Measurements from ENCODE around the gene FCER2.
"Not testable (repeated sequence)": the region's sequence is repeated elsewhere in the genome, so short reads cannot be mapped to it uniquely, and the experiment has no call there.

Gene FCER2

GRCh38 chr19:7648265-7649014 lies 53.5 kb downstream of the FCER2 start:
- H3K36me3 Mint-ChIP-seq (ENCODE audit: low read depth) = no peaks in the 10 kb centered on the region
- TF ChIP-seq, protein P1, sequence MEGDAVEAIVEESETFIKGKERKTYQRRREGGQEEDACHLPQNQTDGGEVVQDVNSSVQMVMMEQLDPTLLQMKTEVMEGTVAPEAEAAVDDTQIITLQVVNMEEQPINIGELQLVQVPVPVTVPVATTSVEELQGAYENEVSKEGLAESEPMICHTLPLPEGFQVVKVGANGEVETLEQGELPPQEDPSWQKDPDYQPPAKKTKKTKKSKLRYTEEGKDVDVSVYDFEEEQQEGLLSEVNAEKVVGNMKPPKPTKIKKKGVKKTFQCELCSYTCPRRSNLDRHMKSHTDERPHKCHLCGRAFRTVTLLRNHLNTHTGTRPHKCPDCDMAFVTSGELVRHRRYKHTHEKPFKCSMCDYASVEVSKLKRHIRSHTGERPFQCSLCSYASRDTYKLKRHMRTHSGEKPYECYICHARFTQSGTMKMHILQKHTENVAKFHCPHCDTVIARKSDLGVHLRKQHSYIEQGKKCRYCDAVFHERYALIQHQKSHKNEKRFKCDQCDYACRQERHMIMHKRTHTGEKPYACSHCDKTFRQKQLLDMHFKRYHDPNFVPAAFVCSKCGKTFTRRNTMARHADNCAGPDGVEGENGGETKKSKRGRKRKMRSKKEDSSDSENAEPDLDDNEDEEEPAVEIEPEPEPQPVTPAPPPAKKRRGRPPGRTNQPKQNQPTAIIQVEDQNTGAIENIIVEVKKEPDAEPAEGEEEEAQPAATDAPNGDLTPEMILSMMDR (IDR thresholded peaks at IDR 0.05; ENCODE audit: unreplicated experiment in 3 of 3) = no peak
- H3K4me1 Mint-ChIP-seq = peaks cover 10% of the 10 kb centered on the region

DNA sequence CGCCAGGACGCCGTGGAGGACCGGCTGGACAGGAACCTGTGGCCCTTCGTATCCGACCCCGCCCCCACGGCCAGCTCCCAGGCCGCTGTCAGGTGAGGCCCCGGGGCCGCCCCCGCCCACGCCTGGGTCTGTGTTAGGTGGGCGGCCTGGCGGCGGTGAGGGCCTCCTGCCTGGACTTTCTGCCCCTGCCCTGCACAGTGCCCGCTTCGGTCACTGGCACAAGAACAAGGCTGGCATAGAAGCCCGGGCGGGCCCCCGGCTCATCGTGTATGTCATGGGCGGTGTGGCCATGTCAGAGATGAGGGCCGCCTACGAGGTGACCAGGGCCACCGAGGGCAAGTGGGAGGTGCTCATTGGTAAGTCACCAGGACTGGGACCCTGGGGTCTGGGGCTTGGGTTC lies 54.8 kb downstream of the FCER2 start:
- H3K9me3 Mint-ChIP-seq = no peaks in the 10 kb centered on the region
- TF ChIP-seq, protein P1 (IDR thresholded peaks at IDR 0.05; ENCODE audit: unreplicated experiment in 3 of 3) = no peak
- H3K36me3 Mint-ChIP-seq (ENCODE audit: low read depth) = no peaks in the 10 kb centered on the region
- H3K4me3 Mint-ChIP-seq = no peak overlapping the region
- H3K27me3 Mint-ChIP-seq (ENCODE audit: low read depth) = peaks cover 8% of the 10 kb centered on the region
- no peak overlapping the region for H3K27ac Mint-ChIP-seq
- H3K4me1 Mint-ChIP-seq = peaks cover 3% of the 10 kb centered on the region

More at GRCh38 chr19:7648265-7649014, 53.5 kb downstream of the FCER2 start:
- H3K4me3 Mint-ChIP-seq = no peak overlapping the region
- H3K27me3 Mint-ChIP-seq (ENCODE audit: low read depth) = peaks cover 17% of the 10 kb centered on the region
- no peak overlapping the region for H3K27ac Mint-ChIP-seq
- H3K9me3 Mint-ChIP-seq = no peaks in the 10 kb centered on the region

DNA sequence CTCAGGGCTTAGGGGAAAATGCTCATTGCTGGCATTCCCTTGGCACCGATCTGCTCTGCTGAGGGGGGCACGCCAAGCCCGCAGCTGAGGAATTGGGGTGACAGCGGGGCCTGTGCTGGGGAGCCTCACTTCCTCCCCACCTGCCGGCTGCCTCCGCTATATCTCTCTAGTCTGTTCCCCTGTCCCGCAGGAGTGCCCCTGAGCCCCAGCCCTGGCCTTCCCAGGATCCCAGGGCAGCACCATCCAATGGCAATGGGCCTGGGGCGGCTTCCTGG lies 55.6 kb downstream of the FCER2 start:
- H3K36me3 Mint-ChIP-seq (ENCODE audit: low read depth) = no peaks in the 10 kb centered on the region
- no peak overlapping the region for H3K4me3 Mint-ChIP-seq
- peaks cover 4% of the 10 kb centered on the region for H3K27me3 Mint-ChIP-seq (ENCODE audit: low read depth)
- TF ChIP-seq, protein P1 (IDR thresholded peaks at IDR 0.05; ENCODE audit: unreplicated experiment in 3 of 3) = no peak
- H3K27ac Mint-ChIP-seq = no peak overlapping the region
- H3K9me3 Mint-ChIP-seq = no peaks in the 10 kb centered on the region
- no peaks in the 10 kb centered on the region for H3K4me1 Mint-ChIP-seq

GRCh38 chr19:7645656-7646425 lies 56.1 kb downstream of the FCER2 start:
- Mint-ChIP-seq H3K27ac (no peak overlapping the region), H3K9me3 (no peaks in the 10 kb centered on the region), H3K36me3 (ENCODE audit: low read depth) (no peaks in the 10 kb centered on the region), H3K27me3 (ENCODE audit: low read depth) (peaks cover 4% of the 10 kb centered on the region), H3K4me3 (no peak overlapping the region), H3K4me1 (no peaks in the 10 kb centered on the region)
- TF ChIP-seq, protein P1 (IDR thresholded peaks at IDR 0.05; ENCODE audit: unreplicated experiment in 3 of 3) = no peak

DNA sequence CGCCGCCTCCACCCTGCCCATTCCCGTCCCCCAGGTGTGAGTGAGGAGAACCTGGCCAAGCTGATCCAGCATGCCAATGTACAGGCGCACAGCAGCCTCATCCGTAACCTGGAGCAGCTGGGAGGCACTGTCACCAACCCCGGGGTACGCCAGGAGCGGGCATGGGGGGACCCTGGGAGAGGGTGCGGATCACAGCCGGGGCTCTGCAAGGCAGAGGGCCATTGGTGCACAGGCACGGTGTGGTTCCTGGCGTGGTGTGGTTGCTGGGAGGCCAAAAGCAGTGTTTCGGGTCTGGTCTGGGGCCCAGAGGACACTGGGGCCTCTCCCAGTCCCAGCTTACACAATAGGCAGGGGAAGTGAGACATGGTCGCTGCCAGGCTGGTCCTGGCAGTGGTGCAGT lies 56.8 kb downstream of the FCER2 start:
- H3K27ac Mint-ChIP-seq = no peak overlapping the region
- peaks cover 4% of the 10 kb centered on the region for H3K27me3 Mint-ChIP-seq (ENCODE audit: low read depth)
- TF ChIP-seq, protein P1 (IDR thresholded peaks at IDR 0.05; ENCODE audit: unreplicated experiment in 3 of 3) = no peak
- H3K4me3 Mint-ChIP-seq = no peak overlapping the region
- H3K9me3 Mint-ChIP-seq = no peaks in the 10 kb centered on the region
- H3K36me3 Mint-ChIP-seq (ENCODE audit: low read depth) = no peaks in the 10 kb centered on the region
- no peaks in the 10 kb centered on the region for H3K4me1 Mint-ChIP-seq

DNA sequence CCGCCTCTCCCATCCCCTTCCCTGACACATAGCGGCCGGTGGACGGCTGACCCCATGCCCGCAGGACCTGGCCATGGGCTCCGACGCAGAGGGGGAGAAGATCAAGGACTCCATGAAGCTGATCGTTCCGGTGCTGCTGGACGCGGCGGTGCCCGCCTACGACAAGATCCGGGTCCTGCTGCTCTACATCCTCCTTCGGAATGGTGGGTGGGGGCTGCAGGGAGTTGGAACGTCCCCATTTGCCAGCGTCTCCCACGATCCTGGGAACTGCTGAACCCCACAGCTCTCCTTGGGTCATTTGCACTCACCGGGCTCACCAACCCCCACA lies 57.4 kb downstream of the FCER2 start:
- H3K36me3 Mint-ChIP-seq (ENCODE audit: low read depth) = no peaks in the 10 kb centered on the region
- no peaks in the 10 kb centered on the region for H3K27me3 Mint-ChIP-seq (ENCODE audit: low read depth)
- H3K27ac Mint-ChIP-seq = no peak overlapping the region
- no peaks in the 10 kb centered on the region for H3K4me1 Mint-ChIP-seq
- H3K4me3 Mint-ChIP-seq = no peak overlapping the region
- TF ChIP-seq, protein P1 (IDR thresholded peaks at IDR 0.05; ENCODE audit: unreplicated experiment in 3 of 3) = no peak
- H3K9me3 Mint-ChIP-seq = no peaks in the 10 kb centered on the region

GRCh38 chr19:7643629-7644549 lies 58.0 kb downstream of the FCER2 start:
- not testable (repeated sequence) for H3K27me3 Mint-ChIP-seq (ENCODE audit: low read depth); H3K9me3 Mint-ChIP-seq; H3K4me3 Mint-ChIP-seq; H3K27ac Mint-ChIP-seq; H3K4me1 Mint-ChIP-seq; H3K36me3 Mint-ChIP-seq (ENCODE audit: low read depth)
